Articular chondrocyte of knee joint (primary cell): ENCODE data around the gene WNT6. TPM values are rescaled to one million over a fixed set of nuclear protein-coding genes. Genes with fewer than 3 reads are reported as not detected.

Experiments
- small RNA-seq: library from RNA; depleted of rRNA; stranded (forward); fragments of <200 nt; gene quantifications from one replicate; pipeline ENCODE3, GENCODE V24; 2012
- total RNA-seq: library from RNA; depleted of rRNA; stranded (reverse); fragments of >200 nt; gene quantifications from 2 replicates; pipeline ENCODE4 v1.2.3, GENCODE V29; 2012

Gene WNT6
- not detected in 2 replicates for total RNA-seq

GRCh38 chr2:218859556-218859987 is at the start of gene WNT6:
Gene WNT6 (plus strand): TSS chr2:218859805. CDS start chr2:218860038, 233 bp downstream.

DNA sequence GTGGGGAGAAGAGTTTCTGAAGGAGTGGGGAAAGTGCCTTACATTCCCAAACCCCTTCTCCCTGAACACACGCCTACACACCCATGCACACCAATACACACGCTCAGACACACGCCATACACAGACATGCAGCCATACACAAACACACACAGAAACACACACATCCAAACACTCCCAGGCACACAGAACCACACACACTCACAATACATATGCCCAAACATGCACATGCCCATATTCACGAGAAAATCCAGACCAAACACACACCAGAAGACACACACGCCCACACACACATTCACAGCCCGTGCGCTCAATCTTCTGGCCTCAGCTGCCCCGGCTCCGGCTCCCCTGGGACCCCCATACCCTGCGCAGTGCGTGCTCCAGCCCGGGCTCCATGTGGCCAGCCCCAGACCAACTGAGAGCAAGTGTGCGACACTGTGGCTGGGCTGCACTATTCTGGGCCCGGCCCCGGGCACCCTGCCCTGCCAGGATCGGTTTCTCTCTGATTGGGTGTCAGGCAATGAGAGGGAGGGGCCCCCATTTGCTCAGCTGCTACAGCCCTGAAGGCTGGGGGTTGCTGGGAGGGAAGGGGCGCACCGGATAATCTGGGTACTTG is 28.1 kb upstream of the WNT6 start, which contains the start of gene PRKAG3:
TSS of gene PRKAG3 (minus strand) at position 426 of the 613 bp plus-strand sequence.

GRCh38 chr2:218880102-218880858 is 20.7 kb downstream of the WNT6 start, which contains the start of gene WNT10A:
Gene WNT10A (plus strand): TSS chr2:218880852. CDS start chr2:218880996, 144 bp downstream.

Small RNA genes lying within 50 kb of the gene (small RNA-seq; reads per million reads assigned to genes)
- not detected for gene RNU6-642P

Other genes starting within 250 kb of the WNT6 start
- gene ZNF142, start 200.2 kb upstream of the WNT6 start, total RNA-seq: 13.4 and 15.5 TPM in 2 replicates
- gene BCS1L, start 200.1 kb upstream of the WNT6 start, total RNA-seq: 23.1 and 26.0 TPM in 2 replicates
- gene RNF25, start 187.8 kb upstream of the WNT6 start, total RNA-seq: 27.6 and 29.6 TPM in 2 replicates
- 24.1 and 25.5 TPM in 2 replicates for gene STK36, start 187.7 kb upstream of the WNT6 start, total RNA-seq
- gene TTLL4, start 149.0 kb upstream of the WNT6 start, total RNA-seq: 14.1 and 22.7 TPM in 2 replicates
- gene CYP27A1, start 77.7 kb upstream of the WNT6 start, total RNA-seq: 54.0 and 59.7 TPM in 2 replicates
- 0.11 and 0.39 TPM in 2 replicates for gene PRKAG3, start 28.0 kb upstream of the WNT6 start, total RNA-seq
- not detected in 2 replicates for gene WNT10A, start 21.0 kb downstream of the WNT6 start, total RNA-seq
- not detected in 2 replicates for gene CDK5R2, start 99.9 kb downstream of the WNT6 start, total RNA-seq
- not detected in 2 replicates for gene FEV, start 125.4 kb downstream of the WNT6 start, total RNA-seq
- 0.54 TPM in 1 of 2 replicates, not detected in the other for gene CRYBA2, start 133.6 kb downstream of the WNT6 start, total RNA-seq
- 0.22 TPM in 1 of 2 replicates, not detected in the other for gene CFAP65, start 181.7 kb downstream of the WNT6 start, total RNA-seq
- gene IHH, start 201.1 kb downstream of the WNT6 start, total RNA-seq: not detected in 2 replicates